Fibroblast of skin of abdomen (primary cell): ENCODE data around the gene ZNF511.

Experiments used
- DNase-seq: peaks from one replicate; pipeline ENCODE4 v3.0.0-alpha.2; 2013

ZNF511 gene

GRCh38 chr10:133355991-133356390, 47.3 kb downstream of the ZNF511 start:
- DNase-seq, result no peak

GRCh38 chr10:133356549-133357284, 48.0 kb downstream of the ZNF511 start:
- DNase-seq, result no peak

GRCh38 chr10:133357285-133358161, 48.8 kb downstream of the ZNF511 start, which contains the start of gene FUOM:
Gene FUOM (minus strand): TSS chr10:133358019. CDS start chr10:133358007, 12 bp downstream.
- peak; percentile 70 for DNase-seq

GRCh38 chr10:133358162-133358924, 49.6 kb downstream of the ZNF511 start:
- no peak for DNase-seq

GRCh38 chr10:133358925-133359310, 50.2 kb downstream of the ZNF511 start:
- no peak for DNase-seq

- DNase-seq, result no peak
Measured at GRCh38 chr10:133359554-133359971, 50.8 kb downstream of the ZNF511 start.

- no peak for DNase-seq
Measured at GRCh38 chr10:133359972-133360610, 51.4 kb downstream of the ZNF511 start.

GRCh38 chr10:133361227-133361626, 52.5 kb downstream of the ZNF511 start:
- no peak for DNase-seq

- DNase-seq, result no peak
Measured at GRCh38 chr10:133361773-133362441, 53.2 kb downstream of the ZNF511 start.
